Liver (tissue), 3 donors: ENCODE data around the gene PCYT1A.

Experiments used
- FOXA1 ChIP-seq: IDR thresholded peaks from 2 replicates; pipeline ENCODE4 v1.6.1; 2016; ENCODE audit warnings: antibody characterized with exemption
- GABPA ChIP-seq, 2 donors: IDR thresholded peaks in 1 of 2; conservative IDR thresholded peaks in 1 of 2; 2 replicates each; pipeline ENCODE4 v1.6.1; 2016; ENCODE audit warnings: antibody characterized with exemption in 2 of 2, mild to moderate bottlenecking in 1 of 2, moderate library complexity in 1 of 2
- JUND ChIP-seq, 2 donors: IDR thresholded peaks; 2 replicates each; pipeline ENCODE4 v1.6.1; 2016; ENCODE audit warnings: antibody characterized with exemption in 2 of 2
- RAD21 ChIP-seq, 2 donors: IDR thresholded peaks; 2 replicates each; pipeline ENCODE4 v1.6.1; 2016; ENCODE audit warnings: antibody characterized with exemption in 2 of 2, mild to moderate bottlenecking in 2 of 2
- SP1 ChIP-seq: IDR thresholded peaks from 2 replicates; pipeline ENCODE4 v1.6.1; 2018; ENCODE audit warnings: antibody characterized with exemption, mild to moderate bottlenecking
- TAF1 ChIP-seq: conservative IDR thresholded peaks from 2 replicates; pipeline ENCODE4 v1.6.1; 2016; ENCODE audit warnings: antibody characterized with exemption, mild to moderate bottlenecking
- YY1 ChIP-seq: IDR thresholded peaks from 2 replicates; pipeline ENCODE4 v1.6.1; 2016; ENCODE audit warnings: antibody characterized with exemption, mild to moderate bottlenecking
- TF ChIP-seq, protein P1 (sequence below): fragments of 150-350 bp; IDR thresholded peaks from 2 replicates; pipeline ENCODE4 v1.5.1; 2017; ENCODE audit warnings: improper control_type of control experiment, low read depth, low read length; ENCODE audit not compliant: missing input control
- TF ChIP-seq, protein P2 (sequence below): IDR thresholded peaks from 2 replicates; pipeline ENCODE4 v1.6.1; 2016; ENCODE audit warnings: antibody characterized with exemption
- TF ChIP-seq, protein P3 (sequence below): IDR thresholded peaks from 2 replicates; pipeline ENCODE4 v1.6.1; 2016; ENCODE audit warnings: antibody characterized with exemption, mild to moderate bottlenecking
- donor health status: healthy.
- donor health status: healthy.

DNA sequence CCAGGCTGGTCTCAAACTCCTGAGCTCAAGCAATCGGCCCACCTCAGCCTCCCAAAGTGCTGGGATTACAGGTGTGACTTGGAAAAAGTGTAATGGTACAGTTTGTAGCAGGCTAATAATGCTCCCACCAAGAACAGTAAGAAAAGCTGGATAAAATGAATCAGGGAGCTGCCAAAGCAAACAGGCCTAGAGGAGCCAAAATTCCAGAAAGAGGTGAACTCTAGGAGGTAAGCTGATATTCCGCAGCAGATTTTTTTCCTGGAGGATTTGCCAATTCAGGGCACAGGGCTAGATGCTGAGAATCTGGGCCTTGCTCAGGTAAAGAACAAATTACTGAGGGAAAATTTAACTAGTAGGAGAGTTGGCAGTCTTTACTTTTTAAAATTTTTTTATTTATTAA lies 11.0 kb upstream of the PCYT1A start:
- TF ChIP-seq, protein P1, sequence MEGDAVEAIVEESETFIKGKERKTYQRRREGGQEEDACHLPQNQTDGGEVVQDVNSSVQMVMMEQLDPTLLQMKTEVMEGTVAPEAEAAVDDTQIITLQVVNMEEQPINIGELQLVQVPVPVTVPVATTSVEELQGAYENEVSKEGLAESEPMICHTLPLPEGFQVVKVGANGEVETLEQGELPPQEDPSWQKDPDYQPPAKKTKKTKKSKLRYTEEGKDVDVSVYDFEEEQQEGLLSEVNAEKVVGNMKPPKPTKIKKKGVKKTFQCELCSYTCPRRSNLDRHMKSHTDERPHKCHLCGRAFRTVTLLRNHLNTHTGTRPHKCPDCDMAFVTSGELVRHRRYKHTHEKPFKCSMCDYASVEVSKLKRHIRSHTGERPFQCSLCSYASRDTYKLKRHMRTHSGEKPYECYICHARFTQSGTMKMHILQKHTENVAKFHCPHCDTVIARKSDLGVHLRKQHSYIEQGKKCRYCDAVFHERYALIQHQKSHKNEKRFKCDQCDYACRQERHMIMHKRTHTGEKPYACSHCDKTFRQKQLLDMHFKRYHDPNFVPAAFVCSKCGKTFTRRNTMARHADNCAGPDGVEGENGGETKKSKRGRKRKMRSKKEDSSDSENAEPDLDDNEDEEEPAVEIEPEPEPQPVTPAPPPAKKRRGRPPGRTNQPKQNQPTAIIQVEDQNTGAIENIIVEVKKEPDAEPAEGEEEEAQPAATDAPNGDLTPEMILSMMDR, result no peak
- no peak for TF ChIP-seq GABPA (IDR thresholded peaks at IDR 0.05 in 1 of 2, conservative IDR thresholded peaks at IDR 0.05 in 1 of 2)
- no peak for TF ChIP-seq RAD21 (IDR thresholded peaks at IDR 0.05)
- TF ChIP-seq, protein P2, sequence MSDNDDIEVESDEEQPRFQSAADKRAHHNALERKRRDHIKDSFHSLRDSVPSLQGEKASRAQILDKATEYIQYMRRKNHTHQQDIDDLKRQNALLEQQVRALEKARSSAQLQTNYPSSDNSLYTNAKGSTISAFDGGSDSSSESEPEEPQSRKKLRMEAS, result no peak
- no peak for TF ChIP-seq YY1
- no peak for TF ChIP-seq JUND (IDR thresholded peaks at IDR 0.05)
- TF ChIP-seq SP1, result no peak
- TF ChIP-seq FOXA1, result no peak
- TF ChIP-seq TAF1, result no peak
- TF ChIP-seq, protein P3, sequence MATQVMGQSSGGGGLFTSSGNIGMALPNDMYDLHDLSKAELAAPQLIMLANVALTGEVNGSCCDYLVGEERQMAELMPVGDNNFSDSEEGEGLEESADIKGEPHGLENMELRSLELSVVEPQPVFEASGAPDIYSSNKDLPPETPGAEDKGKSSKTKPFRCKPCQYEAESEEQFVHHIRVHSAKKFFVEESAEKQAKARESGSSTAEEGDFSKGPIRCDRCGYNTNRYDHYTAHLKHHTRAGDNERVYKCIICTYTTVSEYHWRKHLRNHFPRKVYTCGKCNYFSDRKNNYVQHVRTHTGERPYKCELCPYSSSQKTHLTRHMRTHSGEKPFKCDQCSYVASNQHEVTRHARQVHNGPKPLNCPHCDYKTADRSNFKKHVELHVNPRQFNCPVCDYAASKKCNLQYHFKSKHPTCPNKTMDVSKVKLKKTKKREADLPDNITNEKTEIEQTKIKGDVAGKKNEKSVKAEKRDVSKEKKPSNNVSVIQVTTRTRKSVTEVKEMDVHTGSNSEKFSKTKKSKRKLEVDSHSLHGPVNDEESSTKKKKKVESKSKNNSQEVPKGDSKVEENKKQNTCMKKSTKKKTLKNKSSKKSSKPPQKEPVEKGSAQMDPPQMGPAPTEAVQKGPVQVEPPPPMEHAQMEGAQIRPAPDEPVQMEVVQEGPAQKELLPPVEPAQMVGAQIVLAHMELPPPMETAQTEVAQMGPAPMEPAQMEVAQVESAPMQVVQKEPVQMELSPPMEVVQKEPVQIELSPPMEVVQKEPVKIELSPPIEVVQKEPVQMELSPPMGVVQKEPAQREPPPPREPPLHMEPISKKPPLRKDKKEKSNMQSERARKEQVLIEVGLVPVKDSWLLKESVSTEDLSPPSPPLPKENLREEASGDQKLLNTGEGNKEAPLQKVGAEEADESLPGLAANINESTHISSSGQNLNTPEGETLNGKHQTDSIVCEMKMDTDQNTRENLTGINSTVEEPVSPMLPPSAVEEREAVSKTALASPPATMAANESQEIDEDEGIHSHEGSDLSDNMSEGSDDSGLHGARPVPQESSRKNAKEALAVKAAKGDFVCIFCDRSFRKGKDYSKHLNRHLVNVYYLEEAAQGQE, result no peak
